Activated CD8-positive, alpha-beta memory T cell treated with anti-CD3 and anti-CD28 coated beads, Interleukin-2, amount 50 U/mL, for 48 hours (primary cell): ENCODE measurements around the gene RANGRF.

ENCODE experiments used
- DNase-seq: peaks from one replicate; pipeline ENCODE4 v3.0.0-alpha.2; 2020

The RANGRF gene

DNA sequence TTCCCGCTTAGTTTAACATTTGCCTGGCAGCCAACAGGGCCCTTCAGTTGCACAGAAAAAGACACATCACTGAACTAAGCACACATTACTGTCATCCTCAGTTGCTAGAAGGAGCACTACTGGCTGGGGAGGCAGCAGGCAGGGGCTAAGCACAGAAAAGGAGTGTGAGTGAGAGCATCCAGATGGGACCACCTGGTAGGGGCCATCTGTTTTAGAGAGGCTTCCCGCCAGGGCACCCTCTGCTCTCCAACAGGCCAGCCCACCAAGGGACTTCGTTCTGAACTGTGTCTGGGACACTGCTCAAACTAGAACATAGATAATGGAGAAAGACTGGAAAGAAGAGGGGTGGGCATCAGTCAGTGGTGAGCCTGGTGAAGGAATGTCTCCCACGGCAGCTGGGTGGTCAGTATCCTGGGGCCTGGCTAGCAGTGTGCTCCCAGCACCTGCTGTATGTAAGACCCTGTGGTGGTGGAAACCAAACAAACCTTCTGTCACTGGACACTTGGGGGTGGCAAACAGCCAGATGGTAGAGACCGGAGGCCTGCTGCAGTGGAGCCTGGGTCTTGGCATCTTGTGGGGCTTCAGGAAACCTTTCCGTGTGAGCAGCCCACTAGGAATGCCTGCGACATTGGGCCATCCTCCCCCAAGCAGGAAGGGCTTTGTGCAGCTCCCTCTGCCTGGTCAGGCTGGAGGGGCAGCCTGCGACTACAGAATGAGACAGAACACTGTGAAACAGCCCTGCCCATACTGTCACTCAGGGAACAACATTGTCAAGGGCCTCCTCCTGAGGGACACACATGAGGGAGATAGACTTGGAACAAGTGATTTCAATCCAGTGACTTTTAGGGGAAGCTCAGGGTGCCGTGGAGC lies 12.8 kb upstream of the RANGRF start:
- DNase-seq: no peak

DNA sequence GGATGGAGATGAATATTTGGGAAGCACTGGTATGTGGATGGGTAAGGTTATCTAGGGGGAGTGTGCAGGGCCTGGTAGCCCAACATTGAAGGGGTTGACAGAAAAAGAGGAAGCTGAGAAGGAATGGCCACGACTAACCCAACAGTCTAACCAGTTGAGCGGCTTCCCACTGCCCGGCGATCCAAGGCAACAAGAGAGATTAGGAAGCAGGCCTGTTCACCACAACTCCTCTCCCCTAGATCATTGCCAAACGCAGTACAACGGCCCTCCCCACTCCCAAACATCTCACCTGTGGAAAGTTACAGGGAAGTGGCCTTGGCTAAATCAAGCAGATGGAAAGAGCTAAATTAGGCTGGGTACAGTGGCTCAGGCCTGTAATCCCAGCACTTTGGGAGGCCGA lies 11.2 kb upstream of the RANGRF start:
- no peak for DNase-seq

DNA sequence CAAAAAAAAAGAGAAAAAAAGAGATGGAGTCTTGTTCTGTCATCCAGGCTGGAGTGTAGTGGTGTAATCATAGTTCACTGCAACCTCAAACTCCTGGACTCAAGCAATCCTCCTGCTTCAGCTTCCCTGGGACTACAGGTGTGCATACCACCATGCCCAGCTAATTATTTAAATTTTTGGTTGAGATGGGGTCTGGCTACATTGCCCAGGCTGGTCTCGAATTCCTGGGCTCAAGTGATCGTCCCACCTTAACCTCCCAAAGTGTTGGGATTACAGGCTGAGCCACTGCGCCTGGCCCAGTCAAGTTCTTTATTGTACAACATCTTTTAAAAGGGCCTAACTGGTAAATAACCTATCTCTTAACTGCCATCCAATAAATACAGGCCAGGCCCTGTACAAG lies 6.1 kb upstream of the RANGRF start:
- no peak for DNase-seq

DNA sequence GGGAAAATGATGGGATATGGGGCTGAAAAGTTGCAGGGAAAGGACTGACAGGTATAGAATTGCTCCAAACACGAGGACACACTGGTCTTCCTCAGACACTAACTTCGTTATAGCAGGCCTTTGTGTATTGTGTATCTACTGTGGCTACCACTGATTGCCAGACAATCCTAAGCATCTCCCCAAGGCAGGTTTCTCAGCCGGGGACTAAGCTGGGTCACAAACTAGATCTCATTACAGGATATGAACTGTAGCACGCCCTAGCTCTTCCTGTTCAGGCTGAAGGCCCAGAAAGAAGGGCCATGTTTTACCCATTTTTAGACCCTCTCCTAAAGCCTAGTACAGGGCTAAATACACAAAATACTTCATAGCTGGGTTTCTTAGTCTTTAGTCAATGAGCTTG lies 5.1 kb upstream of the RANGRF start:
- DNase-seq: no peak

DNA sequence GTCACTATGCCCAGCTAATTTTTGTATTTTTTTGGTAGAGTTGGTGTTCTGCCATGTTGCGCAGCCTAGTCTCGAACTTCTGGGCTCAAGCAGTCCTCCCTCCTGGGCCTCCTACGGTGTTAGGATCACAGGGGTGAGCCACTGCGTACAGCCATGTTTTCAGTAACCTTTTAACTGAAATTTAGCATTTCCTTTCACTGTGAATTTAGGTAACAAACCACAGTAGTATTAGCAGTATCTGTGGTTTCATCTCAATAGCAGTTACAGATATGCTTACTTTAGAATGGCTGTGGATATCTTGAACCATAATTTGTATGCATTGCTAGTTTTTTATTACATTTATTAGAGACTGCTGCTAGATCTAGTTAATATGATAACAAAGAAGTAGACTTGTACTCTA lies 4.3 kb upstream of the RANGRF start:
- no peak for DNase-seq

DNA sequence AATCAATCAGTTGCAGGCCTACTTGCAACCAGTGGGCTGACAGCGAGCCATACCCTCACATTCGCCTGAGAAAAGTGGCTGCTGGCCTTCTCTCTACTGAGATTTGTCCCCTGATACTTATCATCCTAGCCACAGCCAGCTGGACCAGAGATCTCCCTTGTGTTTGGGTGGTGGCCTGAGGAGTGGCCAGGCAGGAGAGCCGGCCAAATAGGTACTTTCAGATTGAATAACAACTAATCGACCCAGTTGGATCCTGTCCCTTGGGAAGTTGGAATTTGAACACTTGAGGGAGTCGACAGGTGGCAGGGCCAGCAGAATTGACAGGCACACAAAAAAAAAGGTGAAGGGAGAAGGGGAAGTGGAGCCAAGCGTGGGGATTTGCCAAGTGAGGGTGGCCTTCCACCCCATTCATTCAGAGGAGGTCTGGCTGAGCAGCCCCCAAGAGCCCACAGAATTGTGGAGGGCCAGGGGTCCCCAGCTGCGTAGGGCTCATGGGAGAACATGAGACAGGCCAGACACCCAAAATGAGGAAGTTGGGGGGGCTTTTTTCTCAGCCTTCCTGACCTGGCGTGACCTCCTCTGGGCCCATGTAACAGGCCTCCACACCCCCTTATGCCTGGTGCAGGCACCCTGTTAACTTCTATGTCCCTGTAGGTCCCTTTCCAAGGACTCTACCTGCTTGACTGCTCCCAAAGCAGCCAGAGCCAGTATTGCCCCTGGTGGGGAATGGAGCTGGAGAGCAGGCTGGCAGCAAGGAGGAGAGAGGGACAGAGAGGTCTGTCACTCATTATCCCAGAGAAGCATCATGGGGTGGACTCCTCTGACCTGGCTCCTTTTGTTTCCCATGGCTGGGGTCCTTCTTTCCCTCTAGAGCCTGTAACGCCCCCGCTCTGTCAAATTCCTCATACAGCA lies 2.9 kb upstream of the RANGRF start:
- DNase-seq: no peak

DNA sequence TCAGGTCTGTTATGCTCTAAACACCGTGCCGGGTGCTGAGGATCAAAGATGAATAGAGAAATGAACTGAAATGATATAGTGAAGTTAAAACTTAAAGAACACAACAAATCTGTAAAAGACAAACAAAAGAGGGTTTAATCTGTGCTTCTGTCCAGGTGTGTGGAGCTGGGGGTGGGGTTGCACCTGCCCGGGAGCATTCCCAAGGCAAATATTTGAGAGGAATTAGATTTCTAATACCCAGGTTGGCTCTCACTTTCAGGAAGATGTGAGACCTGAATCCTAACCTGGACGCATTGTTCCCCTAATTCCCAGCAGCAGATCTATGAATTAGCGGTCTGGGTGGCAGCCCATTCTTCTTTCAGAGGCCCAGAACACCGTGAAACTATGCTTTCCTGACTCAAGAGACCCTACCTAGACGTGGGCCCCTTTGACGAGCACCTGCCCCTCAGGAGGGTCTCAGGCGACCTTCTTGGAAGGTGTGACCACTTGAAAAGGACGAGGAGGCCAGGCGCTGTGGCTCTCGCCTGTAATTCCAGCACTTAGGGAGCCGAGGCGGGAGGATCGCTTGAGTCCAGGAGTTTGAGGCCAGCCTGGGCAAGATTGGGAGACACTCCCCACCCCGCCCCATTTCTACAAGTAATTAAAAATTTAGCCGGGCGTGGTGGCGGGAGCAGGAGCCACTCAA lies 677 bp upstream of the RANGRF start:
- no peak for DNase-seq

DNA sequence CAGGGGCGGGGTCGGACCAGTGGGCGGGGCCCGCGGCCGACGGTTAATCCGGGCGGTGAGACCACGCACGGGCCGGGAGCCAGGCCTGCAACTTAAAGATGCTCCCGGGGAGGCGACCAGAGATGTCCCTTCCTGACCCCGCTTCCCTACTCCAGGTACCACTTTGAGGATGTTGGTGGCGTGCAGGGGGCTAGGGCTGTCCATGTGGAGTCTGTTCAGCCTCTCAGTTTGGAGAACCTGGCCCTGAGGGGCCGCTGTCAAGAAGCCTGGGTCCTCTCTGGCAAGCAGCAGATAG lies 580 bp downstream of the RANGRF start:
- no peak for DNase-seq

DNA sequence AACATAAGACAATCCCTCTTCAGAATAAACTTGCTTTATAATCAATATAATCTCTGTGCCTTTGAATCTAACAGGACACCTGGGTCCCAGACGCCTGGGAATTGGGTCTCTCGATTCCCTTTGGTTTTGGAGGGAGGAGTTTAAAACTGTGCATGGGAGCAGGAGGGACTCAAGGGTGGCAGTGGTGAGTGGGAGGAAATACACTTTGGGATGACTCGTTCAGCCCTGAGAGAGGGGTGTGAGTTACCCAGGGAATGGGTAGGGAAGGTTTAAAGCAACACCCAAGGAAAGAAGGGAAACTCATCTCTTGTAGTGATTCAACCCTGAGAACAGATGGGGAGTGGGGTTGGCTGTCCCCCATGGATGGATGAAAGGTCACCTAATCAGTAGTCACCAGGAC lies 1.6 kb downstream of the RANGRF start:
- no peak for DNase-seq

DNA sequence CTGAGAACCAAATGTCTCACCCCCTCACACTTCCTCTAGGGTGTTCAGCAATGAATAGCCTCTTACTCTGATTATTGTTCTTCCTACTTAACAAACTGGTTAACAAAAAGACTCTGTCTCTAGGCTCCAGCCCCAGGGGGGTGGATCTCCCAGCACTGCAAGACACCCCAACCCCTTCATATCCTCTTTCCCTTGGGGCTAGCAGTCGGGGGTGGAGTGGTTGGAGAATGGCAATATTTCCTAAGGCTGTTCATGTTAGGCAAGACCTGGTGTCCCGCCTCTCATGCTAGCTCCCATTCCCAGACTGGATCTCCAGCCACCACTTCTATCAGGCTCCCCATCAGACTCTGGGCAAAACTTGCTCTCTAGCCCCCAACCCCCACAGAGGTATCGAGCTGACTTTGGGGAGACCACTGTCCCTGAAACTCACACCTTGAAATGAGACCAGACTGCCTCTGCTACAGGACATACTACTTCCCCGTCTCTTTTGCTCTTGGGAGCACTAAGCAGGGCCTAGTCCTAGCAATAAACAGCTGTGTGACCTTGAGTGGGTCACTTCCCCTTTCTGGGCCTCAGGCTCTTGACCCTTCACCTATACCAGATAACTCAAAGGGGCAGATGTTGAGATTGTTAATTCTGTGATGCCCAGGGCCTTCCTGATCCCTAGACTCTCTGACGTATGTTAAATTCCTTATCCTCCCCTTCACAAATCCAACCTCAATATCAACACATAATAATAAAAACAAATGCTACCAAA lies 4.3 kb downstream of the RANGRF start:
- DNase-seq: no peak

GRCh38 chr17:8294361-8294760 lies 5.9 kb downstream of the RANGRF start:
- DNase-seq: no peak

GRCh38 chr17:8294814-8295316 lies 6.4 kb downstream of the RANGRF start:
- no peak for DNase-seq

DNA sequence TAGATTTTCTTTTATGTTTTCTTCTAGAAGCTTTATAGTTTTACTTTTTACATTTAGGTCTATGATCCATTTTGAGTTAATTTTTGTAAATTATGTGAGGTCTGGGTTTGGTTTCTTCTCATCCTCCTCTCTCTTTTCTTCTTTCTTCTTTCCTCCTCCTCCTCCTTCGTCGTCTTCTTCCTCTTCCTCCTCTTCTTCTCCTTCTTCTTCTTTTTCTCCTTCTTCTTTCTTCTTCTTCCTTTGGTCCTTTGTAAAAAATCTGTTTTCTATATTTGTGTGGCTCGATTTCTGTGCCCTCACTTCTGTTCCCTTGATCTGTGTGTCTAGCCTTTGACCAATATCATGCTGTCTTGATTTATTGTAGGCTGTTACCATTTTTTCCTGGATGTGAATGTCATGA lies 11.8 kb downstream of the RANGRF start:
- DNase-seq: no peak

DNA sequence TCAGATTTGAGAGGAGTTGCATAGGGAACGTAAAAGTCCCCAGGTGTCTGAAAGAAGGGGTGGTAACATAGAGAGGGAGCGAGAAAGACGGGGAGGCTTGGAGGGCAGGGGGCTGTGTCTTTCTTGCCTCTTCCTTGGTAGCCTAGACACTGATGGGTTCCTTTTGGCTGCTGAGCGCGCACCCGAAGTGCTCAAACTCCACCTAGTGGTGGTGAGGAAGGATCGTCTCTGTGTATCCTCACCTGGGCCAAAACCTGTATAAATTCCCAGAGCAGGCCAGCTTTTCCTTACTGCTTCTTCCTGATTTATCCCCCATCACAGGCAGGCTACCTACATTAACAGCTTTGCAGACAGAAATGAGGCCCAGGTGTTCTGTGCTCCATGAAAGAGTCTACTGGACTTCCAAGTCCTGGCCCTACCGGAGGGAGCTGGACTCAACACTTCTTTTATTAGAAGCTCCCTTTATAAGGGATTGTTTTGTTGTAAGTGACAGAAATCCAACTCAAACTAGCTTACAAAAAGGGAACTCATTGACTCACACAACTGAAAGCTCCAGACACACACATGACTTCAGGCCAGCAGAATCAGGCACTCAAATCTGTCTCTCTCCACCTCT lies 12.3 kb downstream of the RANGRF start:
- peak; percentile 71 for DNase-seq

GRCh38 chr17:8310601-8311123 lies 22.2 kb downstream of the RANGRF start:
- DNase-seq: no peak

GRCh38 chr17:8311131-8311790 lies 22.8 kb downstream of the RANGRF start:
- DNase-seq: no peak

DNA sequence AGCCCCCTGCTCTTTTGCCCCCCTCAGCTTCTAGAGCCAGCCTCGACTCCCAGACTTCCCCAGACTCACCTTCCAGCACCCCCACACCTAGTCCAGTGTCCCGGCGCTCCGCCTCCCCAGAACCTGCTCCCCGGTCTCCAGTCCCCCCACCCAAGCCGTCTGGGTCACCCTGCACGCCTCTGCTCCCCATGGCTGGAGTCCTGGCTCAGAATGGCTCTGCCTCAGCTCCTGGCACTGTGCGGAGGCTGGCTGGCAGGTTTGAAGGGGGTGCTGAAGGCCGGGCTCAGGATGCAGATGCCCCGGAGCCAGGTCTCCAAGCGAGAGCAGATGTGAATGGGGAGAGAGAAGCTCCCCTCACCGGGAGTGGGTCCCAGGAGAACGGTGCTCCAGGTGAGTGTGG lies 23.8 kb downstream of the RANGRF start:
- no peak for DNase-seq

GRCh38 chr17:8312726-8313600 lies 24.5 kb downstream of the RANGRF start:
- DNase-seq: no peak

- no peak for DNase-seq
Observed at GRCh38 chr17:8314797-8315763, 26.6 kb downstream of the RANGRF start.
